ENCODE data around the gene PLCL2. TPM values are rescaled to one million over a fixed set of nuclear protein-coding genes. Genes with fewer than 3 reads are reported as not detected.
"Not testable (repeated sequence)": the region's sequence is repeated elsewhere in the genome, so short reads cannot be mapped to it uniquely, and the experiment has no call there.

The PLCL2 gene
- total RNA-seq, 1 donor from 2014 or later = 26.4 TPM

DNA sequence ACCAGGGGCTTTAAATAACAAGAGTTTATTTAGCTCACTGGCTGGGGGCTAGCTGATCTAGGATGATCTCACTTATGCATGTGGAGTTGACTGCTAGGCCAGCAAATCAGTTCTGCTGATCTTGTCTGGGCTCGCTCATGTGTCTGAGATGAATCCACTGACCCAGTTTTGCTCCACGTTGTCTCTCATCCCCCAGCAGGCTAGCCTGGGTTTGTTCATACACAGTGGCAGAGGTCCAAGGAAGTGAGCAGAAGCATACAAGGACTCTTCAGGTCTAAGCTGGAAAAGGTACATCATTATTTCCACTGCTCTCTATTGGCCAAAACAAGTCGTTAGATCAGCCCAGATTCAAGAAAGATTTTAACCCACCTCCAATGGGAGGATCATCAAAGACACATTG lies 238.0 kb downstream of the PLCL2 start:
- Histone ChIP-seq H3K79me2 (ENCODE audit: low read depth) (no peaks in the 10 kb centered on the region), H3K9ac (no peak overlapping the region), H3K9me3 (ENCODE audit: low read depth) (no peaks in the 10 kb centered on the region), H4K20me1 (ENCODE audit: low read depth) (no peaks in the 10 kb centered on the region), H3K27ac (no peak overlapping the region), H3K36me3 (no peaks in the 10 kb centered on the region), H3K27me3 (no peaks in the 10 kb centered on the region), H3K4me1 (no peaks in the 10 kb centered on the region), H3K4me3 (no peak overlapping the region), H2AFZ (replicated peaks) (no peak overlapping the region), H3F3A (ENCODE audit: low read depth) (no peaks in the 10 kb centered on the region), H3K4me2 (no peak overlapping the region)
- Mint-ChIP-seq H3K36me3 (no peaks in the 10 kb centered on the region), H3K27ac (no peak overlapping the region), H3K4me1 (no peaks in the 10 kb centered on the region), H3K9me3 (peaks cover under 1% of the 10 kb centered on the region), H3K27me3 (ENCODE audit: insufficient read depth, low read depth) (peaks cover 5% of the 10 kb centered on the region), H3K4me3 (no peak overlapping the region)
- TF ChIP-seq CTCF (IDR thresholded peaks at IDR 0.05) = no peak
- no peak for DNase-seq (ENCODE audit: low spot score)

- H3K27ac Mint-ChIP-seq = no peak overlapping the region
- H3K36me3 Mint-ChIP-seq = no peaks in the 10 kb centered on the region
- no peaks in the 10 kb centered on the region for H3K4me1 ChIP-seq
- H3K4me1 Mint-ChIP-seq = no peaks in the 10 kb centered on the region
- peak overlapping the region; percentile 10 for H2AFZ ChIP-seq (replicated peaks)
- no peak overlapping the region for H3K4me3 Mint-ChIP-seq
- H3K4me2 ChIP-seq = no peak overlapping the region
- H3K79me2 ChIP-seq (ENCODE audit: low read depth) = no peaks in the 10 kb centered on the region
- no peak overlapping the region for H3K4me3 ChIP-seq
- H3K27ac ChIP-seq = no peak overlapping the region
- TF ChIP-seq EZH2phosphoT487 (IDR thresholded peaks at IDR 0.05) = no peak
- no peak for TF ChIP-seq CTCF (IDR thresholded peaks at IDR 0.05)
- no peak for TF ChIP-seq EZH2 (IDR thresholded peaks at IDR 0.05)
- H3K9me3 Mint-ChIP-seq = peaks cover 4% of the 10 kb centered on the region
- no peak for DNase-seq (ENCODE audit: low spot score)
- no peaks in the 10 kb centered on the region for H4K20me1 ChIP-seq (ENCODE audit: low read depth)
- no peaks in the 10 kb centered on the region for H3K9me3 ChIP-seq (ENCODE audit: low read depth)
- H3K36me3 ChIP-seq = no peaks in the 10 kb centered on the region
- no peak overlapping the region for H3K9ac ChIP-seq
- no peaks in the 10 kb centered on the region for H3F3A ChIP-seq (ENCODE audit: low read depth)
- no peaks in the 10 kb centered on the region for H3K27me3 Mint-ChIP-seq (ENCODE audit: insufficient read depth, low read depth)
- H3K27me3 ChIP-seq = no peaks in the 10 kb centered on the region
Observed at GRCh38 chr3:17125738-17126442, 241.1 kb downstream of the PLCL2 start.

DNA sequence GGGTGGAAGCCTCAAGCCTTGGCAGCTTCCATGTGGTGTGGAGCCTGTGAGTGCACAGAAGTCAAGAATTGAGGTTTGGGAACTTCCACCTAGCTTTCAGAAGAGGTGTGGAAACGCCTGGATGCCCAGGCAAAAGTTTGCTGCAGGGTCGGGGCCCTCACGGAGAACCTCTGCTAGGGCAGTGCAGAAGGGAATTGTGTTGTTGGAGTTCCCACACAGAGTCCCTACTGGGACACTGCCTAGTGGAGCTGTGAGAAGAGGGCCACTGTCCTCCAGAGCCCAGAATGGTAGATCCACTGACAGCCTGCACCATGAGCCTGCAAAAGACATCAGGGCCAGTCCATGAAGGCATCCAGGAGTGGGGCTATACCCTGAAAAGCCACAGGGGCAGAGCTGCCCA lies 243.9 kb downstream of the PLCL2 start:
- not testable (repeated sequence) for H2AFZ ChIP-seq (replicated peaks); H3K4me1 Mint-ChIP-seq; H3K27ac Mint-ChIP-seq; H4K20me1 ChIP-seq (ENCODE audit: low read depth); H3K4me1 ChIP-seq; H3K9me3 ChIP-seq (ENCODE audit: low read depth); H3K4me2 ChIP-seq; H3K9me3 Mint-ChIP-seq; H3K36me3 Mint-ChIP-seq; H3K4me3 ChIP-seq; H3K27ac ChIP-seq; H3K4me3 Mint-ChIP-seq; H3F3A ChIP-seq (ENCODE audit: low read depth); H3K9ac ChIP-seq; H3K36me3 ChIP-seq; H3K27me3 Mint-ChIP-seq (ENCODE audit: insufficient read depth, low read depth); H3K79me2 ChIP-seq (ENCODE audit: low read depth); H3K27me3 ChIP-seq; DNase-seq (ENCODE audit: low spot score)

- no peaks in the 10 kb centered on the region for H3K4me1 ChIP-seq
- Mint-ChIP-seq H3K9me3 (peaks cover 4% of the 10 kb centered on the region), H3K36me3 (no peaks in the 10 kb centered on the region), H3K27me3 (ENCODE audit: insufficient read depth, low read depth) (no peaks in the 10 kb centered on the region), H3K4me1 (no peaks in the 10 kb centered on the region), H3K27ac (no peak overlapping the region), H3K4me3 (no peak overlapping the region)
- H3K9ac ChIP-seq = no peak overlapping the region
- no peaks in the 10 kb centered on the region for H3F3A ChIP-seq (ENCODE audit: low read depth)
- H3K79me2 ChIP-seq (ENCODE audit: low read depth) = no peaks in the 10 kb centered on the region
- no peak overlapping the region for H3K27ac ChIP-seq
- H2AFZ ChIP-seq (replicated peaks) = no peak overlapping the region
- no peak for DNase-seq (ENCODE audit: low spot score)
- no peaks in the 10 kb centered on the region for H4K20me1 ChIP-seq (ENCODE audit: low read depth)
- no peak overlapping the region for H3K4me2 ChIP-seq
- H3K4me3 ChIP-seq = no peak overlapping the region
- H3K36me3 ChIP-seq = no peaks in the 10 kb centered on the region
- TF ChIP-seq CTCF (IDR thresholded peaks at IDR 0.05) (no peak), EZH2 (IDR thresholded peaks at IDR 0.05) (no peak), EZH2phosphoT487 (IDR thresholded peaks at IDR 0.05) (no peak)
- H3K9me3 ChIP-seq (ENCODE audit: low read depth) = no peaks in the 10 kb centered on the region
- no peaks in the 10 kb centered on the region for H3K27me3 ChIP-seq
Observed at GRCh38 chr3:17129556-17129955, 244.8 kb downstream of the PLCL2 start.
